Endothelial cell of umbilical vein (primary cell): ENCODE data around the gene NLGN1.

Experiments used
- CTCF ChIP-seq, 2 donors: IDR thresholded peaks; 1 replicate in 1 of 2; 2 replicates in 1 of 2; pipeline ENCODE4 v1.5.1; 2011; ENCODE audit warnings: low read length in 2 of 2, mild to moderate bottlenecking in 2 of 2, moderate library complexity in 2 of 2, control low read depth in 1 of 2, inconsistent platforms in 1 of 2, low read depth in 1 of 2; ENCODE audit not compliant: insufficient read depth in 1 of 2; ENCODE audit errors: extremely low read depth in 1 of 2
- EZH2 ChIP-seq: IDR thresholded peaks from 2 replicates; pipeline ENCODE4 v1.6.1; 2012; ENCODE audit warnings: borderline replicate concordance, low read depth, mild to moderate bottlenecking, moderate library complexity, low read length, inconsistent platforms; ENCODE audit not compliant: severe bottlenecking
- JUN ChIP-seq: IDR thresholded peaks from 2 replicates; pipeline ENCODE4 v1.6.1; 2011; ENCODE audit warnings: borderline replicate concordance, low read depth; ENCODE audit not compliant: insufficient read length, insufficient read depth
- MAX ChIP-seq: IDR thresholded peaks from 2 replicates; pipeline ENCODE4 v1.6.1; 2011; ENCODE audit not compliant: insufficient read depth, insufficient read length
- POLR2A ChIP-seq: IDR thresholded peaks from 2 replicates; pipeline ENCODE4 v1.6.1; 2012; ENCODE audit warnings: low read depth, mild to moderate bottlenecking, control low read depth, low read length
- POLR2AphosphoS5 ChIP-seq: IDR thresholded peaks from 2 replicates; pipeline ENCODE4 v1.6.1; 2012; ENCODE audit warnings: low read depth, mild to moderate bottlenecking, control low read depth, low read length, moderate library complexity; ENCODE audit not compliant: insufficient read depth

- TF ChIP-seq CTCF (IDR thresholded peaks at IDR 0.05; ENCODE audit: extremely low read depth in 1 of 2, insufficient read depth in 1 of 2, low read depth in 1 of 2, low read length in 2 of 2), result no peak
- no peak for TF ChIP-seq EZH2
- TF ChIP-seq POLR2A, result no peak
- TF ChIP-seq POLR2AphosphoS5, result no peak
- TF ChIP-seq MAX, result no peak
- TF ChIP-seq JUN, result no peak
Measured at GRCh38 chr3:173465898-173466678, 68.5 kb downstream of the NLGN1 start.
